ENCODE results near the gene LPCAT1.

The LPCAT1 gene

DNA sequence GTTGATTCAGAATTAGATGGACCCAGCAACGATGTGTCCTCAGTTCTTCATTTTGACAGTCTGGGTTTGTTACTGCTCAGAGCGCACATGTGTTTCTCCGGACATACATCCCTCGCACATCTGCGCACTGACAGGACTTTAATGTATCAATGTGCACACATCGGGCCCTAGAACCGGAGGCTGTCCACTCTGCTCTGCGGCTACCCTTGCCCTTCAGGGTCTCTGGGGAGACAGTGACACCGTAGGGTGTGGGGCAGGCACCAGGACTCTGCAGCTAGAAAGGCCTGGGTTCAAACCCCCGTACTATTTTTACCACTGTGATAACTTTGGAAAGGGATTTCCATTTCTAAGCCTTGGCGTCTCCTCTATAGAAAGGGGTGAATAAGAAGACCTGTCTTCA lies 23.5 kb upstream of the LPCAT1 start:
- TF ChIP-seq, protein P1, sequence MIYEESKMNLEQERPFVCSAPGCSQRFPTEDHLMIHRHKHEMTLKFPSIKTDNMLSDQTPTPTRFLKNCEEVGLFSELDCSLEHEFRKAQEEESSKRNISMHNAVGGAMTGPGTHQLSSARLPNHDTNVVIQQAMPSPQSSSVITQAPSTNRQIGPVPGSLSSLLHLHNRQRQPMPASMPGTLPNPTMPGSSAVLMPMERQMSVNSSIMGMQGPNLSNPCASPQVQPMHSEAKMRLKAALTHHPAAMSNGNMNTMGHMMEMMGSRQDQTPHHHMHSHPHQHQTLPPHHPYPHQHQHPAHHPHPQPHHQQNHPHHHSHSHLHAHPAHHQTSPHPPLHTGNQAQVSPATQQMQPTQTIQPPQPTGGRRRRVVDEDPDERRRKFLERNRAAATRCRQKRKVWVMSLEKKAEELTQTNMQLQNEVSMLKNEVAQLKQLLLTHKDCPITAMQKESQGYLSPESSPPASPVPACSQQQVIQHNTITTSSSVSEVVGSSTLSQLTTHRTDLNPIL (CRISPR knock-in tag; IDR thresholded peaks at IDR 0.05; ENCODE audit: low read depth): no peak
- TF ChIP-seq ZNF565 (CRISPR knock-in tag; conservative IDR thresholded peaks at IDR 0.05; ENCODE audit: low read depth) (no peak), TCF4 (CRISPR knock-in tag; IDR thresholded peaks at IDR 0.05; ENCODE audit: borderline replicate concordance) (no peak), CSDC2 (CRISPR knock-in tag; IDR thresholded peaks at IDR 0.05) (no peak), TOX (CRISPR knock-in tag; IDR thresholded peaks at IDR 0.05; ENCODE audit: borderline replicate concordance) (no peak), RARB (CRISPR knock-in tag; IDR thresholded peaks at IDR 0.05) (no peak), ZC3H10 (CRISPR knock-in tag; IDR thresholded peaks at IDR 0.05) (no peak), PPARA (CRISPR knock-in tag; IDR thresholded peaks at IDR 0.05; ENCODE audit: borderline replicate concordance) (no peak), OSR1 (CRISPR knock-in tag; IDR thresholded peaks at IDR 0.05) (no peak), ZNF8 (CRISPR knock-in tag; IDR thresholded peaks at IDR 0.05) (no peak), ZNF70 (CRISPR knock-in tag; IDR thresholded peaks at IDR 0.05) (no peak), ARNTL (CRISPR knock-in tag; IDR thresholded peaks at IDR 0.05; ENCODE audit: borderline replicate concordance, low read depth) (no peak), ISL1 (CRISPR knock-in tag; IDR thresholded peaks at IDR 0.05) (no peak), GLIS3 (CRISPR knock-in tag; IDR thresholded peaks at IDR 0.05) (no peak), ESRRG (CRISPR knock-in tag; IDR thresholded peaks at IDR 0.05) (no peak)
- TF ChIP-seq, protein P2, sequence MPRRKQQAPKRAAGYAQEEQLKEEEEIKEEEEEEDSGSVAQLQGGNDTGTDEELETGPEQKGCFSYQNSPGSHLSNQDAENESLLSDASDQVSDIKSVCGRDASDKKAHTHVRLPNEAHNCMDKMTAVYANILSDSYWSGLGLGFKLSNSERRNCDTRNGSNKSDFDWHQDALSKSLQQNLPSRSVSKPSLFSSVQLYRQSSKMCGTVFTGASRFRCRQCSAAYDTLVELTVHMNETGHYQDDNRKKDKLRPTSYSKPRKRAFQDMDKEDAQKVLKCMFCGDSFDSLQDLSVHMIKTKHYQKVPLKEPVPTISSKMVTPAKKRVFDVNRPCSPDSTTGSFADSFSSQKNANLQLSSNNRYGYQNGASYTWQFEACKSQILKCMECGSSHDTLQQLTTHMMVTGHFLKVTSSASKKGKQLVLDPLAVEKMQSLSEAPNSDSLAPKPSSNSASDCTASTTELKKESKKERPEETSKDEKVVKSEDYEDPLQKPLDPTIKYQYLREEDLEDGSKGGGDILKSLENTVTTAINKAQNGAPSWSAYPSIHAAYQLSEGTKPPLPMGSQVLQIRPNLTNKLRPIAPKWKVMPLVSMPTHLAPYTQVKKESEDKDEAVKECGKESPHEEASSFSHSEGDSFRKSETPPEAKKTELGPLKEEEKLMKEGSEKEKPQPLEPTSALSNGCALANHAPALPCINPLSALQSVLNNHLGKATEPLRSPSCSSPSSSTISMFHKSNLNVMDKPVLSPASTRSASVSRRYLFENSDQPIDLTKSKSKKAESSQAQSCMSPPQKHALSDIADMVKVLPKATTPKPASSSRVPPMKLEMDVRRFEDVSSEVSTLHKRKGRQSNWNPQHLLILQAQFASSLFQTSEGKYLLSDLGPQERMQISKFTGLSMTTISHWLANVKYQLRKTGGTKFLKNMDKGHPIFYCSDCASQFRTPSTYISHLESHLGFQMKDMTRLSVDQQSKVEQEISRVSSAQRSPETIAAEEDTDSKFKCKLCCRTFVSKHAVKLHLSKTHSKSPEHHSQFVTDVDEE (CRISPR knock-in tag; IDR thresholded peaks at IDR 0.05): no peak
- TF ChIP-seq, protein P3, sequence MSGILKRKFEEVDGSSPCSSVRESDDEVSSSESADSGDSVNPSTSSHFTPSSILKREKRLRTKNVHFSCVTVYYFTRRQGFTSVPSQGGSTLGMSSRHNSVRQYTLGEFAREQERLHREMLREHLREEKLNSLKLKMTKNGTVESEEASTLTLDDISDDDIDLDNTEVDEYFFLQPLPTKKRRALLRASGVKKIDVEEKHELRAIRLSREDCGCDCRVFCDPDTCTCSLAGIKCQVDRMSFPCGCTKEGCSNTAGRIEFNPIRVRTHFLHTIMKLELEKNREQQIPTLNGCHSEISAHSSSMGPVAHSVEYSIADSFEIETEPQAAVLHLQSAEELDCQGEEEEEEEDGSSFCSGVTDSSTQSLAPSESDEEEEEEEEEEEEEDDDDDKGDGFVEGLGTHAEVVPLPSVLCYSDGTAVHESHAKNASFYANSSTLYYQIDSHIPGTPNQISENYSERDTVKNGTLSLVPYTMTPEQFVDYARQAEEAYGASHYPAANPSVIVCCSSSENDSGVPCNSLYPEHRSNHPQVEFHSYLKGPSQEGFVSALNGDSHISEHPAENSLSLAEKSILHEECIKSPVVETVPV (CRISPR knock-in tag; IDR thresholded peaks at IDR 0.05): no peak
- TF ChIP-seq, protein P4, sequence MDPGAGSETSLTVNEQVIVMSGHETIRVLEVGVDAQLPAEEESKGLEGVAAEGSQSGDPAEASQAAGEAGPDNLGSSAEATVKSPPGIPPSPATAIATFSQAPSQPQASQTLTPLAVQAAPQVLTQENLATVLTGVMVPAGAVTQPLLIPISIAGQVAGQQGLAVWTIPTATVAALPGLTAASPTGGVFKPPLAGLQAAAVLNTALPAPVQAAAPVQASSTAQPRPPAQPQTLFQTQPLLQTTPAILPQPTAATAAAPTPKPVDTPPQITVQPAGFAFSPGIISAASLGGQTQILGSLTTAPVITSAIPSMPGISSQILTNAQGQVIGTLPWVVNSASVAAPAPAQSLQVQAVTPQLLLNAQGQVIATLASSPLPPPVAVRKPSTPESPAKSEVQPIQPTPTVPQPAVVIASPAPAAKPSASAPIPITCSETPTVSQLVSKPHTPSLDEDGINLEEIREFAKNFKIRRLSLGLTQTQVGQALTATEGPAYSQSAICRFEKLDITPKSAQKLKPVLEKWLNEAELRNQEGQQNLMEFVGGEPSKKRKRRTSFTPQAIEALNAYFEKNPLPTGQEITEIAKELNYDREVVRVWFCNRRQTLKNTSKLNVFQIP (CRISPR knock-in tag; IDR thresholded peaks at IDR 0.05; ENCODE audit: borderline replicate concordance, low read depth): no peak
- TF ChIP-seq, protein P5, sequence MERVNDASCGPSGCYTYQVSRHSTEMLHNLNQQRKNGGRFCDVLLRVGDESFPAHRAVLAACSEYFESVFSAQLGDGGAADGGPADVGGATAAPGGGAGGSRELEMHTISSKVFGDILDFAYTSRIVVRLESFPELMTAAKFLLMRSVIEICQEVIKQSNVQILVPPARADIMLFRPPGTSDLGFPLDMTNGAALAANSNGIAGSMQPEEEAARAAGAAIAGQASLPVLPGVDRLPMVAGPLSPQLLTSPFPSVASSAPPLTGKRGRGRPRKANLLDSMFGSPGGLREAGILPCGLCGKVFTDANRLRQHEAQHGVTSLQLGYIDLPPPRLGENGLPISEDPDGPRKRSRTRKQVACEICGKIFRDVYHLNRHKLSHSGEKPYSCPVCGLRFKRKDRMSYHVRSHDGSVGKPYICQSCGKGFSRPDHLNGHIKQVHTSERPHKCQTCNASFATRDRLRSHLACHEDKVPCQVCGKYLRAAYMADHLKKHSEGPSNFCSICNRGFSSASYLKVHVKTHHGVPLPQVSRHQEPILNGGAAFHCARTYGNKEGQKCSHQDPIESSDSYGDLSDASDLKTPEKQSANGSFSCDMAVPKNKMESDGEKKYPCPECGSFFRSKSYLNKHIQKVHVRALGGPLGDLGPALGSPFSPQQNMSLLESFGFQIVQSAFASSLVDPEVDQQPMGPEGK (CRISPR knock-in tag; IDR thresholded peaks at IDR 0.05; ENCODE audit: borderline replicate concordance): no peak
- ATAC-seq: no peak

DNA sequence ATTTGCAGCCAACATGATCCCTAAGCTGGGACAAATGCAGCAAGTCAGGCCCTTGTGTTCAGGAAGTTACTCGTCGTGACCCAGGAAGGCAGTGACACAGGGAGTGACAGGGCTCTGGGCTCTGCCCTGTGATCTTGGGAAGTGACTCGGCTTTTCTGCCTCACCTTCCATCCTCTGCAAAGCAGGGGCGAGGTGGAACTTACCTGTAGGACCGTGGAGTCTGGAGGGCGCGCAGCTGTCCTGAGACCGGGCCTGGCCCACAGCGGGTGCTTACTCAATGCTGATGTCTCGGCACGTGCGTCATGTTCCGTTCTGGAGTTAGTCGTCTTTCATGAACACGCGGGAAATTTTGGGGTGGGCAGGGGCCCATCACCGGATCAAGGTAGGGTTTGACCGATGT lies 22.8 kb upstream of the LPCAT1 start:
- no peak for ATAC-seq
- no peak for TF ChIP-seq ZFP3 (CRISPR knock-in tag; IDR thresholded peaks at IDR 0.05)
- TF ChIP-seq ZNF8 (CRISPR knock-in tag; IDR thresholded peaks at IDR 0.05): no peak
- no peak for TF ChIP-seq GLIS3 (CRISPR knock-in tag; IDR thresholded peaks at IDR 0.05)
- TF ChIP-seq TOX (CRISPR knock-in tag; IDR thresholded peaks at IDR 0.05; ENCODE audit: borderline replicate concordance): no peak
- TF ChIP-seq CSDC2 (CRISPR knock-in tag; IDR thresholded peaks at IDR 0.05): no peak
- TF ChIP-seq ESRRG (CRISPR knock-in tag; IDR thresholded peaks at IDR 0.05): no peak
- no peak for TF ChIP-seq ZNF565 (CRISPR knock-in tag; conservative IDR thresholded peaks at IDR 0.05; ENCODE audit: low read depth)
- TF ChIP-seq, protein P2 (CRISPR knock-in tag; IDR thresholded peaks at IDR 0.05): no peak
- TF ChIP-seq ZNF70 (CRISPR knock-in tag; IDR thresholded peaks at IDR 0.05): no peak
- no peak for TF ChIP-seq ZFP30 (CRISPR knock-in tag; IDR thresholded peaks at IDR 0.05)
